ENCODE measurements around the gene DNM2.

The DNM2 gene

GRCh38 chr19:10718205-10719196, 622 bp downstream of the DNM2 start (continued):
- TF ChIP-seq INSM2 (tag by site-specific recombination; IDR thresholded peaks at IDR 0.05) (no peak), PRDM6 (tag by site-specific recombination; IDR thresholded peaks at IDR 0.05) (no peak), YY2 (tag by site-specific recombination; IDR thresholded peaks at IDR 0.05) (no peak), ZNF664 (tag by site-specific recombination; IDR thresholded peaks at IDR 0.05) (no peak), IKZF3 (tag by site-specific recombination; IDR thresholded peaks at IDR 0.05) (peak; percentile 38), ZFHX2 (tag by site-specific recombination; conservative IDR thresholded peaks at IDR 0.05) (no peak), KLF1 (tag by site-specific recombination; IDR thresholded peaks at IDR 0.05) (0 out of 2 replicates have a peak, but pooled peaks have one; percentile 7), ZNF121 (tag by site-specific recombination; IDR thresholded peaks at IDR 0.05) (no peak), ZNF449 (tag by site-specific recombination; IDR thresholded peaks at IDR 0.05) (no peak), YY1 (tag by site-specific recombination; IDR thresholded peaks at IDR 0.05) (peak; percentile 73), HOXD13 (CRISPR knock-in tag; IDR thresholded peaks at IDR 0.05; ENCODE audit: borderline replicate concordance) (no peak), ZNF645 (tag by site-specific recombination; IDR thresholded peaks at IDR 0.05) (no peak), ZNF354C (tag by site-specific recombination; IDR thresholded peaks at IDR 0.05; ENCODE audit: borderline replicate concordance, low read depth) (no peak), ZNF624 (tag by site-specific recombination; IDR thresholded peaks at IDR 0.05) (no peak), ZNF239 (tag by site-specific recombination; IDR thresholded peaks at IDR 0.05) (no peak), ZNF558 (tag by site-specific recombination; IDR thresholded peaks at IDR 0.05) (no peak), ZNF660 (tag by site-specific recombination; IDR thresholded peaks at IDR 0.05) (no peak), ZNF791 (tag by site-specific recombination; IDR thresholded peaks at IDR 0.05) (no peak), GLI2 (tag by site-specific recombination; IDR thresholded peaks at IDR 0.05; ENCODE audit: borderline replicate concordance, low read depth) (no peak), SCRT1 (tag by site-specific recombination; IDR thresholded peaks at IDR 0.05; ENCODE audit: borderline replicate concordance) (no peak), MZF1 (tag by site-specific recombination; IDR thresholded peaks at IDR 0.05; ENCODE audit: borderline replicate concordance) (no peak), ZNF23 (tag by site-specific recombination; IDR thresholded peaks at IDR 0.05; ENCODE audit: borderline replicate concordance) (no peak), ZNF335 (tag by site-specific recombination; conservative IDR thresholded peaks at IDR 0.05) (peak; percentile 52), ZNF274 (IDR thresholded peaks at IDR 0.05; ENCODE audit: low read length) (no peak), ZNF274 (tag by site-specific recombination; IDR thresholded peaks at IDR 0.05; ENCODE audit: borderline replicate concordance) (no peak), ZNF341 (tag by site-specific recombination; IDR thresholded peaks at IDR 0.05; ENCODE audit: low read depth) (peak; percentile 91), SCRT2 (tag by site-specific recombination; IDR thresholded peaks at IDR 0.05) (no peak), ZNF555 (tag by site-specific recombination; conservative IDR thresholded peaks at IDR 0.05) (no peak), KLF8 (tag by site-specific recombination; IDR thresholded peaks at IDR 0.05) (no peak), ZNF266 (tag by site-specific recombination; IDR thresholded peaks at IDR 0.05; ENCODE audit: low read depth) (no peak), ZNF747 (tag by site-specific recombination; IDR thresholded peaks at IDR 0.05) (no peak), ZNF157 (tag by site-specific recombination; IDR thresholded peaks at IDR 0.05) (no peak), ZNF24 (tag by site-specific recombination; IDR thresholded peaks at IDR 0.05) (no peak), OVOL3 (tag by site-specific recombination; IDR thresholded peaks at IDR 0.05) (no peak), ZNF777 (tag by site-specific recombination; IDR thresholded peaks at IDR 0.05; ENCODE audit: borderline replicate concordance) (no peak), TCF7L2 (IDR thresholded peaks at IDR 0.05; ENCODE audit: borderline replicate concordance, low read depth, low read length) (no peak)
